GM10248 (cell line): ENCODE data around the gene INHBA.

Source experiments
- CTCF ChIA-PET: fragments of 300-600 bp; sonication (Branson Sonifier 250); formaldehyde crosslinking; extraction: SDS; loops from one replicate; lab custom pipeline; 2021; ENCODE audit warnings: antibody characterized with exemption; lab: Yijun Ruan, JAX
- POLR2A ChIA-PET: fragments of 350-650 bp; sonication (Branson Sonifier 250); formaldehyde crosslinking; extraction: SDS; loops from one replicate; lab custom pipeline; 2020; ENCODE audit warnings: antibody characterized with exemption; lab: Yijun Ruan, JAX
- DNase-seq: peaks from one replicate; pipeline ENCODE4 v3.0.0; 2012; ENCODE audit errors: extremely low spot score
- TF ChIP-seq, protein P1 (sequence below): IDR thresholded peaks from 2 replicates; pipeline ENCODE4 v1.5.1; 2012; ENCODE audit warnings: mild to moderate bottlenecking, low read depth; ENCODE audit errors: extremely low read depth, missing control alignments, control extremely low read depth

Gene INHBA

DNA sequence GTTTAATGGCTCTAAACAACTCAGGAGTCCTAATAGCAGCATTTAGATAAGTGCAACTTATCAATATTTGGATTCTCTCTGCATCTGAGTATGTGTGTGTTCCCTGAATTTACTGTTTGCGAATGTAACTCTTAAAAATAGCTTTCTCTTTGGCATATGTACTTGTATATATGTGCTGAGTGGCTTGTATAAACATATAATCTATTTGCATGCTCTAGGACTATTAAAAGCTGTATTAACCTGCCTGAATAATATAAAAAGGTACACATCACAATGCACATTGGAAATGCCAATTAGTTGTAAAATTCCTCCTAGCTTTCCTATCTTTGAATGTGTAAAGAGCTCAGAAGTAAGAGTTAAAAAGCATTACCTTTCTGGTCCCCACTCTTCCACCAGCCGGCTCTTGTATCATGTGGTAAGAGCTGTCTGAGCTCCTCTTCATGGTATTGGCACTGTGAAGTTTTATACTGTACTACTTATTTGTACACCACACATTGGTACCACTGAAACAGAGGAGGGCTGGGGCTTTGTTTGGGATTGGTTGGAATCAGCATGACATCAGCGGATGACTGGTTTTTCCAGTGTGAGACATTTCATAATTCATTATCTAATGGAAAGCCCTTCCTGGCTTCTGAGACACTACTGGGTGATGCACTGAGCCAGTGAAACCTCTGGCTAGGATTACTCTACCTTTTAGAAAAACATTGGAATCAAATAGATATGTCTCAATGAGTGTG, at the start of gene INHBA:
Gene INHBA, minus strand, starts transcription at position 456 of the 737 bp plus-strand sequence. CDS start 2,716 bp downstream, outside the sequence.
- DNase-seq = no peak
- TF ChIP-seq, protein P1, sequence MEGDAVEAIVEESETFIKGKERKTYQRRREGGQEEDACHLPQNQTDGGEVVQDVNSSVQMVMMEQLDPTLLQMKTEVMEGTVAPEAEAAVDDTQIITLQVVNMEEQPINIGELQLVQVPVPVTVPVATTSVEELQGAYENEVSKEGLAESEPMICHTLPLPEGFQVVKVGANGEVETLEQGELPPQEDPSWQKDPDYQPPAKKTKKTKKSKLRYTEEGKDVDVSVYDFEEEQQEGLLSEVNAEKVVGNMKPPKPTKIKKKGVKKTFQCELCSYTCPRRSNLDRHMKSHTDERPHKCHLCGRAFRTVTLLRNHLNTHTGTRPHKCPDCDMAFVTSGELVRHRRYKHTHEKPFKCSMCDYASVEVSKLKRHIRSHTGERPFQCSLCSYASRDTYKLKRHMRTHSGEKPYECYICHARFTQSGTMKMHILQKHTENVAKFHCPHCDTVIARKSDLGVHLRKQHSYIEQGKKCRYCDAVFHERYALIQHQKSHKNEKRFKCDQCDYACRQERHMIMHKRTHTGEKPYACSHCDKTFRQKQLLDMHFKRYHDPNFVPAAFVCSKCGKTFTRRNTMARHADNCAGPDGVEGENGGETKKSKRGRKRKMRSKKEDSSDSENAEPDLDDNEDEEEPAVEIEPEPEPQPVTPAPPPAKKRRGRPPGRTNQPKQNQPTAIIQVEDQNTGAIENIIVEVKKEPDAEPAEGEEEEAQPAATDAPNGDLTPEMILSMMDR = no peak
- POLR2A ChIA-PET = no interaction called here
- CTCF ChIA-PET = interaction anchor here (0.8 to 3.7 kb wide), 4 partner anchors 9 to 1470 kb away, joined by 4 to 21 read pairs (median 5); no protein-coding TSS in a partner anchor

DNA sequence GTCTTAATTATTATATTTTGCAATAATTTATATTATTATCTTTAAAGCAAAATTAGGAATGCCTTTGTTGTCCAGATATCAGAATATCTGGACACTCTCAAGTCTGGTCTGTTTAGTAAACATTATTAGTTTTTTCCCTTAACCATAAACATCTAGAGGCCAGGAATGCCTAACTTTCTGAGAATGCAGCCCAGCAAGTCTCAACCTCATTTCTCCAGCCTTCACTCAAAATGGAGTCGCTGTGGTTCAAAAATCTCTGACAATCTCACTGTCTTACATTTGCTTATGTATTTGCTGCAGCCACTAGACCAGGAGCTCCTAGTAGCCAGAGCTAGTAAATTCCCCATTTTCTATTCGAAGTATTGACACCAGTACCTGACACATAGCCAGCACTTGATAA, 49.7 kb upstream of the INHBA start:
- DNase-seq = no peak
- POLR2A ChIA-PET = no interaction called here
- TF ChIP-seq, protein P1 = no peak
- CTCF ChIA-PET = interaction anchor here (1.2 kb wide), 1 partner anchor 15 kb away, joined by 4 read pairs; no protein-coding TSS in a partner anchor

DNA sequence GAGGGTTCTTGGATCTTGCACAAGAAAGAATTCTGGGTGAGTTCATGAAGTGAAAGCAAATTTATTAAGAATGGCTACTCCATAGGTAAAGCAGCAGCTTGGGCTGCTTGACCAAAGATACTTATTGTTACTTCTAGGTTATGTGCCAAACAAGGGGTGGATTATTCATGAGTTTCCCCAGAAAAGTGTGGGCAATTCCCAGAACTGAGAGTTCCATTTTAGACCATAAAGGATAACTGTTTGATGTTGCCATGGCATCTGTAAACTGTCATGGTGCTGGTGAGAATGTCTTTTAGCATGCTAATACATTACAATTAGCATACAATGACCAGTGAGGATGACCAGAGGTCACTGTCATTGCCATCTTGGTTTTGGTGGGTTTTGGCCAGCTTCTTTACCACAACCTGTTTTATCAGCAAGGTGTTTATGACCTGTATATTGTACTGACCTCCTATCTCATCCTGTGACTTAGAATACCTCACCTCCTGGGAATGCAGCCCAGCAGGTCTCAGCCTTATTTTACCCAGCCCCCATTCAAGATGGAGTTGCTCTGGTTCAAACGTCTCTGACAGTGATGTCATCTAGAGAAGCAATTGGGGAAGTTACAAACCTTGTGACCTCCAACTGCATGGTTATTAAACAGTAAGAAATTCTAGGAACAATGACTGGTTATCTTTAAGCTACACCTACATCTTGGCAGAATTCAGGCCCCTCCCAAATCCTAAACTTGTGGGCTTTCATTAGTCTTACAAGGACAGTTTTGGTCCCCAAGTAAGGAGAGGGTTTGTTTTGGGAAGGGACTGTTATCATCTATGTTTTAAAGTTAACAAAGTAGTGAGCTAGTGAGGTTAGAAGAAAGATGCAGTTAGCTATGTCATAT, 48.0 kb upstream of the INHBA start:
- POLR2A ChIA-PET = no interaction called here
- DNase-seq = no peak
- CTCF ChIA-PET = interaction anchor here (1.2 to 1.5 kb wide), 5 partner anchors 10 to 41 kb away, joined by 3 to 4 read pairs (median 4); no protein-coding TSS in a partner anchor
- TF ChIP-seq, protein P1 = no peak

DNA sequence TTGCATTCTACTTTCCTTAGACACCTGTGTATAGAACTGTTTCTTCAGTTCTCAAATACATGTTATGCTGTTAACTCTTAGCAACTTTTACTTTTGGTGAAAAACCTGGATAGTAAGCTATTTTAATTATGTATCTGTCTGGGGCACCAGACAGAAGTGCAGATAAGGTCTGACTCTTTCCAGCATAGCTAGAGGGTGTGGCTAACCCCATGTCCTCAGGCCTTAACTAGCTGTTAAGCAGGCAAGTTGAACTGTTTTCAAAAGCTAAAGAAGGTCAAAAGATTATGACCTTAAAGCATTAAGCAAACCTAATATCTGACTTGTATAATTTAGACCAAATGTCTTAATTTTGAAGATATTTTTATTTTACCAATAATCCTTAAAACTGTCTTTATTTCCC, 45.1 kb upstream of the INHBA start:
- no peak for DNase-seq
- POLR2A ChIA-PET = no interaction called here
- TF ChIP-seq, protein P1 = no peak
- CTCF ChIA-PET = interaction anchor here (1.1 to 1.7 kb wide), 3 partner anchors 10 to 22 kb away, joined by 3 to 6 read pairs (median 4); no protein-coding TSS in a partner anchor

DNA sequence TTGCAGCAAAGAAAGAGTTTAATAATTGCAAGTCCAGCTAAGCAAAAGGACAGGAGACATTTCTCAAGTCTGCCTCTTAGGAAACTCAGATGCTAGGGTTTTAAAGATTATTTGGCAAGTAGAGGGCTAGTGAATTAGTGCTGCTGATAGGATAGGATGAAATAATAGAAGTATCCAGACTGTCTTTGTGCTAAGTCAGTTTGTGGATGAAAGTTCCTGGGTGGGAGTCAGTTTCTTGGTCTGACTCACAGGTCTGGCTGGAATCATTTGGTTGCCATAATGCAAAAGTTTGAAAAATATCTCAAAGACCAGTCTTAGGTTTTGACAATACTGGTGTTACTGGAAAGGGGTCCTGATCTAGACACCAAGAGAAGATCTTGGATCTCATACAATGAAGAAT, 42.6 kb upstream of the INHBA start:
- ChIA-PET CTCF (no interaction called here), POLR2A (no interaction called here)
- TF ChIP-seq, protein P1 = no peak
- no peak for DNase-seq

DNA sequence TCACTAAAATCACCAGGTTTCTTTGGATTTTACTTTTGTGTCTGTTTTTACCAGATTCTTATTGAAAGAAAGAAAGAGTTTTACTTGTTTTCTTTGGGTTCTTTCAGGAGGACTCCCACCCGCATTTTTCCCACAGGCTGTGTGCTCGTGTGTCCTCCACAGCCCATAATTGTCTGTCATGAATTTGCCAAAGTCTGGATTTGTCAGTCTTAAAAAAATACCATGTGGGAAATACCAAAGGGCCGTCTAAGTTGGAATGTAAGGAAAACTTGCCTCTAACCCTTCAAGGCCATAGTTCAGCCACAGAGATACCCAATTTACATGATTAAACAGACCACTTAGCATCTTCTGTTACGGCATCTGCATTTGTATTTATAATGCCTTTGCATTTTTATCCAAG, 41.3 kb upstream of the INHBA start:
- DNase-seq = no peak
- POLR2A ChIA-PET = no interaction called here
- CTCF ChIA-PET = interaction anchor here (1.3 to 1.6 kb wide), 2 partner anchors 12 to 14 kb away, joined by 4 read pairs; no protein-coding TSS in a partner anchor
- TF ChIP-seq, protein P1 = no peak
